Neural cell (in vitro differentiated cells): ENCODE results near the gene PAPOLG.

Experiments
- EZH2 ChIP-seq: fragments of 200-600, 300-800 bp; shearing (Covaris generic), sonication (generic); IDR thresholded peaks from 2 replicates; pipeline ENCODE4 v1.6.1; 2014; ENCODE audit warnings: antibody characterized with exemption, low read length, borderline replicate concordance, mild to moderate bottlenecking; ENCODE audit not compliant: insufficient read depth, poor library complexity, severe bottlenecking
- MXI1 ChIP-seq: fragments of 450-650 bp; conservative IDR thresholded peaks from 2 replicates; pipeline ENCODE4 v1.6.1; 2014; ENCODE audit warnings: antibody characterized with exemption, mild to moderate bottlenecking; ENCODE audit not compliant: poor library complexity, severe bottlenecking
- RAD21 ChIP-seq: fragments of 450-650 bp; conservative IDR thresholded peaks from 2 replicates; pipeline ENCODE4 v1.6.1; 2014; ENCODE audit warnings: antibody characterized with exemption, mild to moderate bottlenecking, moderate library complexity
- TF ChIP-seq, protein P1 (sequence below): fragments of 450-650 bp; IDR thresholded peaks from 2 replicates; pipeline ENCODE4 v1.5.1; 2014; ENCODE audit warnings: antibody characterized with exemption, mild to moderate bottlenecking, moderate library complexity; ENCODE audit not compliant: poor library complexity, severe bottlenecking
- TF ChIP-seq, protein P2 (sequence below): IDR thresholded peaks from 2 replicates; pipeline ENCODE4 v1.6.1; 2012; ENCODE audit warnings: borderline replicate concordance

- TF ChIP-seq EZH2: no peak
- TF ChIP-seq, protein P1, sequence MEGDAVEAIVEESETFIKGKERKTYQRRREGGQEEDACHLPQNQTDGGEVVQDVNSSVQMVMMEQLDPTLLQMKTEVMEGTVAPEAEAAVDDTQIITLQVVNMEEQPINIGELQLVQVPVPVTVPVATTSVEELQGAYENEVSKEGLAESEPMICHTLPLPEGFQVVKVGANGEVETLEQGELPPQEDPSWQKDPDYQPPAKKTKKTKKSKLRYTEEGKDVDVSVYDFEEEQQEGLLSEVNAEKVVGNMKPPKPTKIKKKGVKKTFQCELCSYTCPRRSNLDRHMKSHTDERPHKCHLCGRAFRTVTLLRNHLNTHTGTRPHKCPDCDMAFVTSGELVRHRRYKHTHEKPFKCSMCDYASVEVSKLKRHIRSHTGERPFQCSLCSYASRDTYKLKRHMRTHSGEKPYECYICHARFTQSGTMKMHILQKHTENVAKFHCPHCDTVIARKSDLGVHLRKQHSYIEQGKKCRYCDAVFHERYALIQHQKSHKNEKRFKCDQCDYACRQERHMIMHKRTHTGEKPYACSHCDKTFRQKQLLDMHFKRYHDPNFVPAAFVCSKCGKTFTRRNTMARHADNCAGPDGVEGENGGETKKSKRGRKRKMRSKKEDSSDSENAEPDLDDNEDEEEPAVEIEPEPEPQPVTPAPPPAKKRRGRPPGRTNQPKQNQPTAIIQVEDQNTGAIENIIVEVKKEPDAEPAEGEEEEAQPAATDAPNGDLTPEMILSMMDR: no peak
- no peak for TF ChIP-seq MXI1
- TF ChIP-seq, protein P2, sequence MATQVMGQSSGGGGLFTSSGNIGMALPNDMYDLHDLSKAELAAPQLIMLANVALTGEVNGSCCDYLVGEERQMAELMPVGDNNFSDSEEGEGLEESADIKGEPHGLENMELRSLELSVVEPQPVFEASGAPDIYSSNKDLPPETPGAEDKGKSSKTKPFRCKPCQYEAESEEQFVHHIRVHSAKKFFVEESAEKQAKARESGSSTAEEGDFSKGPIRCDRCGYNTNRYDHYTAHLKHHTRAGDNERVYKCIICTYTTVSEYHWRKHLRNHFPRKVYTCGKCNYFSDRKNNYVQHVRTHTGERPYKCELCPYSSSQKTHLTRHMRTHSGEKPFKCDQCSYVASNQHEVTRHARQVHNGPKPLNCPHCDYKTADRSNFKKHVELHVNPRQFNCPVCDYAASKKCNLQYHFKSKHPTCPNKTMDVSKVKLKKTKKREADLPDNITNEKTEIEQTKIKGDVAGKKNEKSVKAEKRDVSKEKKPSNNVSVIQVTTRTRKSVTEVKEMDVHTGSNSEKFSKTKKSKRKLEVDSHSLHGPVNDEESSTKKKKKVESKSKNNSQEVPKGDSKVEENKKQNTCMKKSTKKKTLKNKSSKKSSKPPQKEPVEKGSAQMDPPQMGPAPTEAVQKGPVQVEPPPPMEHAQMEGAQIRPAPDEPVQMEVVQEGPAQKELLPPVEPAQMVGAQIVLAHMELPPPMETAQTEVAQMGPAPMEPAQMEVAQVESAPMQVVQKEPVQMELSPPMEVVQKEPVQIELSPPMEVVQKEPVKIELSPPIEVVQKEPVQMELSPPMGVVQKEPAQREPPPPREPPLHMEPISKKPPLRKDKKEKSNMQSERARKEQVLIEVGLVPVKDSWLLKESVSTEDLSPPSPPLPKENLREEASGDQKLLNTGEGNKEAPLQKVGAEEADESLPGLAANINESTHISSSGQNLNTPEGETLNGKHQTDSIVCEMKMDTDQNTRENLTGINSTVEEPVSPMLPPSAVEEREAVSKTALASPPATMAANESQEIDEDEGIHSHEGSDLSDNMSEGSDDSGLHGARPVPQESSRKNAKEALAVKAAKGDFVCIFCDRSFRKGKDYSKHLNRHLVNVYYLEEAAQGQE: no peak
- TF ChIP-seq RAD21: no peak
These were observed 36.7 kb upstream of the PAPOLG start for GRCh38 chr2:60719331-60719730.
